NCI-H1417 (cell line): Measurements from ENCODE around the gene FOCAD.
A peak's percentile ranks its signal among the peaks of the same experiment; 100 is the strongest.
"Not testable (repeated sequence)": the region's sequence is repeated elsewhere in the genome, so short reads cannot be mapped to it uniquely, and the experiment has no call there.

Experiments used
- DNase-seq, 3 experiments: peaks; one replicate each; lab custom pipeline; 2025; lab: John Stamatoyannopoulos, UW

Gene FOCAD

GRCh38 chr9:20950707-20951106, 266.6 kb downstream of the FOCAD start:
- no peak for DNase-seq

GRCh38 chr9:20962536-20963225, 278.6 kb downstream of the FOCAD start:
- DNase-seq = no peak

- no peak for DNase-seq
These were observed 288.6 kb downstream of the FOCAD start for GRCh38 chr9:20972684-20973083.

- DNase-seq = not testable (repeated sequence)
These were observed 289.3 kb downstream of the FOCAD start for GRCh38 chr9:20973246-20973947.

DNA sequence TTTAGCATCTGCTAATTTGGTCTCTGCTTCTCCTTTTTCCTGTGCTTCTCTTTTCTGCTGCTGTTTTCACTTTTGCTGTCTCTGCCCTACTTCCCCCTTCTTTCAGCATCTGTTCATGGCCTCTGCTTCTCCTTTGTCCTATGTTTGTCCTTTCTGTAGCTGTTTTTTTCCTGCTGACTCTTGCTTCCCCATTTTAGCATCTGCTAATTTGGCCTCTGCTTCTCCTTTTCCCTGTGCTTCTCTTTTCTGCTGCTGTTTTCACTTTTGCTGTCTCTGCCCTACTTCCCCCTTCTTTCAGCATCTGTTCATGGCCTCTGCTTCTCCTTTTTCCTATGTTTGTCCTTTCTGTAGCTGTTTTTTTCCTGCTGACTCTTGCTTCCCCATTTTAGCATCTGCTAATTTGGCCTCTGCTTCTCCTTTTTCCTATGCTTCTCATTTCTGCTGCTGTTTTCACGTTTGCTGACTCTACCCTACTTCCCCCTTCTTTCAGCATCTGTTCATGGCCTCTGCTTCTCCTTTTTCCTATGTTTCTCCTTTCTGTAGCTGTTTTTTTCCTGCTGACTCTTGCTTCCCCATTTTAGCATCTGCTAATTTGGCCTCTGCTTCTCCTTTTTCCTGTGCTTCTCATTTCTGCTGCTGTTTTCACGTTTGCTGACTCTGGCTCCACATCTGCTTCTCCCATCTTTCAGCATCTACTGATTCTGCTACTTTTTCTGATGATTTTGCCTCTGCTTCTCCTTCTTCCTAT, 290.3 kb downstream of the FOCAD start:
- not testable (repeated sequence) for DNase-seq

- no peak for DNase-seq
These were observed 294.2 kb downstream of the FOCAD start for GRCh38 chr9:20978249-20978648.

- peak in 1 of 3 experiments; percentile 2 for DNase-seq
These were observed 296.9 kb downstream of the FOCAD start for GRCh38 chr9:20980832-20981455.

- no peak for DNase-seq
These were observed 297.4 kb downstream of the FOCAD start for GRCh38 chr9:20981486-20981885.

- DNase-seq = no peak
These were observed 300.4 kb downstream of the FOCAD start for GRCh38 chr9:20984506-20984905.

- no peak for DNase-seq
These were observed 302.0 kb downstream of the FOCAD start for GRCh38 chr9:20985851-20986600.

DNA sequence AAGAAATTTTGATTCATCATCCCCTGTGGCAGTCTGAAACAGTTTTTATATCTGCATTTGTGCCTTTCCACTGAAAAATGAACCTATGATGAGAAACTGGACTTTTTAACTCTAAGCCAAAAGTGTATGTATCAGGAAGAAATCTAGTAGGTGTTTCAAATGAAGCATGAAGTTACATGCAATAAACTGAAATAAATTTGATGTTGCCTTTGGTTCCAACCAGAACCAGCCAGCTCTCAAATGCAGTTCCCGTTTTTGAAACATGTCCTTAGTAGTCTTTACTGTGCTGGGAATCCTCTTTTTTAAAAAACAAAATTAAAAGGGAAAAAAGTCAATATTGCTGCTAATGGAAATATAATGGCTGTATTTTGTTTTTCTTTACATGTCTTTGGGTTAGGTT, 303.5 kb downstream of the FOCAD start:
- DNase-seq = no peak

GRCh38 chr9:20988061-20988460, 304.0 kb downstream of the FOCAD start:
- peak in 1 of 3 experiments; percentile 42 for DNase-seq

GRCh38 chr9:20988671-20989315, 304.7 kb downstream of the FOCAD start:
- no peak for DNase-seq

DNA sequence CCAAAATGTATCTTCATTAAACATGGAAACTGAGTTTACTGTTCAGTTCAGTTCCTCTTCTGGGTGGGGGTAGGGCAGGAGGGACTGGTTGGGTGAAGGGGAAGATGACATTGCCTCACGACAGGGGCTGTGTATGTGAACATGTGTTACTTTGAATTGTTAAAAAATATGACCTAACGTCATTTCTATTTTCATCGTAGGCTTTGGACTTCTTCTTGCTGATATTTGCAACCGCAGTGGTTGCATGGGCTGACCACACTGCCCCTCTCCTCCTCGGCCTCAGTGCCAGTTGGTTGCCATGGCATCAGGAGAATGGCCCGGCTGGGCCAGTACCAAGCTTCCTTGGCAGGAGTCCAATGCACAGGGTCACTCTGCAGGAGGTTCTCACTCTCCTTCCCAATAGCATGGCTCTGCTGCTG, 305.9 kb downstream of the FOCAD start:
- peak in 1 of 3 experiments; percentile 17 for DNase-seq

GRCh38 chr9:20990867-20991266, 306.8 kb downstream of the FOCAD start:
- DNase-seq = no peak

DNA sequence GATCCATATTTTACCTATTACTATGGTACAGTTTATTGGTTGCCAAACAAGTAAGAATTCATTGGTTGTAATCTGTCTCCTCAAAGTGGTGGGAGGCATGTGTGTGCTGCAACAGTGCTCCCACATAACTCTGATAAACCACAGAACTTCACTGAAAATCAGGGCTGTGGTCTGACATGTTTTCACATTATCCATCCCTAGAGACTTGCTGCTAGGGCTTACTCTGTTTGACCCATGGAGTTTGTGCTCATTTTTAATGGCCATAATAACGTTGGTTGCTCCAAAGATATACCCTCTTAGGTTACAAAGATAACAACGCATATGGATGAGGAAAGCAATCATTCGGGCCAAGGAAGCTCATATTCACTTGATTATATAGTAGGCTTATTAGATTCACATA, 310.4 kb downstream of the FOCAD start:
- no peak for DNase-seq

GRCh38 chr9:20995616-20996015, 311.6 kb downstream of the FOCAD start:
- DNase-seq = no peak

GRCh38 chr9:20996809-20997208, 312.8 kb downstream of the FOCAD start:
- DNase-seq = no peak

DNA sequence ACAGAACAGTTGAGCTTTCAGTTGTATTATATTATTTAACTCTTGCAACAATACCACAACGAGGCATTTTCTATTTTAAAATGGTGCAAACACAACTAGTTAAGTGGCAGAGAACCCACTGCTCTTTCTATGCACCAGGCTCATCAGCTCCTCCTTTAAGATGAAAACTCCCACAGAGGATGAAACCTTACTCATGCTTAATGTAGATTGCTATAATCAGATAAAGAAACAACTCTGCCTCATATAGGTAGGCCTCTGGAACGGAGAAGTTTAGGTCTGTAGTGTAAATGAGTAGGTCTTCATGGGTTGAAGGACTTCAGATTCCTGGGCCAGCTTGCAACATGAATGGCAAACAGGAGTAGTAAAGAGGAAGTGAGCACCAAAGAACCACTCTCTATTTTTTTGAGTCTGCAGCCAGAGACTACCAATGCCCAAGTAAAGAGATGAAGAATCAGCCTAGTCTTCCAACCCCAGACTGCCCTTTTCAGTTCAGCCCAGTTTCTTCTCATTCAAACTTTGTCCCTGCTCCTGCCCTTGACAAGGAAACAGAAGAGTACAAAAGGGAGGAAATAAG, 313.5 kb downstream of the FOCAD start:
- no peak for DNase-seq

DNA sequence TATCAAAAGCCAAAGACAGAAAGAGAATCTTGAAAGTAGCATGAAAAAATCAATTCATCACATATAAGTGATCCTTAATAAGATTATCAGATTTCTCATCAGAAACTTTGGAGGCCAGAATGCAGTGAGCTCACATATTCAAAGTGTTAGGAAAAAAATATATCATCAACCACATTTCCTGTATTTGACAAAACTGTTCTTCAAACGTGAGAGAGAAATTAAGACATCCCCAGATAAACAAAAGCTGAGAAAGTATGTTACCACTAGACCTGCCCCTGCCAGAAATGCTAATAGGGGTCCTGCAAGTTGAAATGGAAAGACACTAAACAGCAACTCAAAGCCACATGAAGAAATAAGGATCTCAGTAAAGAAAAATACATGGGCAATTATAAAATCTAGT, 317.5 kb downstream of the FOCAD start:
- DNase-seq = no peak

- no peak for DNase-seq
These were observed 318.0 kb downstream of the FOCAD start for GRCh38 chr9:21002040-21002439.
